Measurements from ENCODE around the gene RAP1GAP. TPM values are rescaled to one million over a fixed set of nuclear protein-coding genes. Genes with fewer than 3 reads are reported as not detected.

The RAP1GAP gene
- total and polyA plus RNA-seq, 2 experiments from 2014 or later: 0.41 to 0.97 TPM

DNA sequence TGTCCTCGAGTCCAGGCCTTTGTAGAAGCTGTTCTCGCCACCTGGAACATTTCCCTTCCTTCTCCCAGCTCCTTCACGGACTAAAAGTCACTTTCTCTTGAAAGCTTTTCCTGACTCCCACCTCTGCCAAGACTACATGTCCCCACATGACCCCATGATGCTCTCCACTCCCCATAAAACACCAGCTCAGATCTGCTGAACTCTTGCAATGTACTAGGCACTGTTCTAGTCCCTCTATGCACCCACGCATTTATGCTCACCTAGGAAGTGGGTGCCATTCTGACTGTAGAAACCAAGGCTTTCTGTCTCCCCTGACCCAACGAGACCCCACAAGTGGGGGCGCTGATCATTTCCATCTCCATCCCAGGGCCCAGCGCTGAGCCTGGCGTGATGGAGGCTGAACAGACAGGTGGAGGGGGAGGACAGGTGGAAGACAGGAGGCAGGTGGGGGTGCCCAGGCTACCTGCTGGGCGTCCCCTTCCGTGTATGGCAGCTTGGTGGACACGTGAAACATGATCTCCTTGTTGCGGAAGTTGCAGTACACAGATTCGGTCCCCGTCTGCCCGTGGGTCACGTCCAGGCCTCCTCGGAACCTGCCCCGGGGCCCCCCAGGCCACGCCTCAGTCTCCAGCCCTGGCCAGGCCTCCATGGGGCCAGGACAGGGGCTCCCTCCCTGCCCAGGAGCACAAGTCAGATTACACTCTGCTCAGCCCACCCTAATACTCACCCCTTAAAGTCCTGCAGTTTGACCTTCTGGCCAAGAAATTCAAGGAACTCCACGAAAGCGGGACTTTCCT is 58.0 kb downstream of the RAP1GAP start:
- Histone ChIP-seq H3K4me2 (ENCODE audit: unreplicated experiment) (no peak overlapping the region), H3K4me1 (ENCODE audit: insufficient read depth) (no peaks in the 10 kb centered on the region), H2AFZ (no peak overlapping the region), H3F3A (ENCODE audit: insufficient read depth) (no peaks in the 10 kb centered on the region), H3K9me3 (ENCODE audit: low read depth) (no peaks in the 10 kb centered on the region), H3K9me2 (ENCODE audit: insufficient read depth) (no peaks in the 10 kb centered on the region), H3K4me3 (no peak overlapping the region), H3K36me3 (ENCODE audit: low read depth) (no peaks in the 10 kb centered on the region), H3K9ac (no peak overlapping the region), H3K27me3 (replicated peaks; ENCODE audit: insufficient read depth) (no peaks in the 10 kb centered on the region; the same call in 1 of the 2 replicates), H3K79me2 (ENCODE audit: insufficient read depth) (no peaks in the 10 kb centered on the region), H4K20me1 (ENCODE audit: insufficient read depth) (no peaks in the 10 kb centered on the region), H3K27ac (no peak overlapping the region)
- DNase-seq: no peak
- in situ Hi-C loops (cut with MboI): no loop called here
- TF ChIP-seq EZH2phosphoT487 (IDR thresholded peaks at IDR 0.05; ENCODE audit: insufficient read depth, low read depth): no peak
- WGBS, 2 experiments (ENCODE audit: low coverage in 1 of 2, low lambda C conversion rate in 2 of 2, missing lambda C conversion rate in 2 of 2): 61 to 65% methylated on average over 20 to 21 of the region's 21 CpGs

- no peaks in the 10 kb centered on the region for H3F3A ChIP-seq (ENCODE audit: insufficient read depth)
- no peaks in the 10 kb centered on the region for H3K79me2 ChIP-seq (ENCODE audit: insufficient read depth)
- H2AFZ ChIP-seq: no peak overlapping the region
- H3K27me3 ChIP-seq (replicated peaks; ENCODE audit: insufficient read depth): no peaks in the 10 kb centered on the region; the same call in 1 of the 2 replicates
- H3K4me3 ChIP-seq: no peak overlapping the region
- DNase-seq: no peak
- in situ Hi-C loops (cut with MboI): no loop called here
- no peaks in the 10 kb centered on the region for H4K20me1 ChIP-seq (ENCODE audit: insufficient read depth)
- no peaks in the 10 kb centered on the region for H3K4me1 ChIP-seq (ENCODE audit: insufficient read depth)
- H3K9me2 ChIP-seq (ENCODE audit: insufficient read depth): no peaks in the 10 kb centered on the region
- H3K9me3 ChIP-seq (ENCODE audit: low read depth): no peaks in the 10 kb centered on the region
- WGBS, 2 experiments (ENCODE audit: low coverage in 1 of 2, low lambda C conversion rate in 2 of 2, missing lambda C conversion rate in 2 of 2): 71 to 80% methylated on average over 15 to 16 of the region's 16 CpGs
- H3K9ac ChIP-seq: no peak overlapping the region
- no peak overlapping the region for H3K27ac ChIP-seq
- TF ChIP-seq EZH2 (IDR thresholded peaks at IDR 0.05; ENCODE audit: insufficient read depth, poor library complexity, severe bottlenecking) (no peak), EZH2phosphoT487 (IDR thresholded peaks at IDR 0.05; ENCODE audit: insufficient read depth, low read depth) (no peak)
- no peak overlapping the region for H3K4me2 ChIP-seq (ENCODE audit: unreplicated experiment)
- H3K36me3 ChIP-seq (ENCODE audit: low read depth): no peaks in the 10 kb centered on the region
Observed at GRCh38 chr1:21610027-21610426, 59.1 kb downstream of the RAP1GAP start.

GRCh38 chr1:21608798-21609197 is 60.4 kb downstream of the RAP1GAP start:
- no peak for DNase-seq
- no peak overlapping the region for H3K4me2 ChIP-seq (ENCODE audit: unreplicated experiment)
- in situ Hi-C loops (cut with MboI): no loop called here
- no peak overlapping the region for H3K9ac ChIP-seq
- no peak overlapping the region for H2AFZ ChIP-seq
- H4K20me1 ChIP-seq (ENCODE audit: insufficient read depth): no peaks in the 10 kb centered on the region
- H3K4me3 ChIP-seq: no peak overlapping the region
- no peaks in the 10 kb centered on the region for H3K36me3 ChIP-seq (ENCODE audit: low read depth)
- TF ChIP-seq EZH2phosphoT487 (IDR thresholded peaks at IDR 0.05; ENCODE audit: insufficient read depth, low read depth): no peak
- TF ChIP-seq EZH2 (IDR thresholded peaks at IDR 0.05; ENCODE audit: insufficient read depth, poor library complexity, severe bottlenecking): no peak
- no peaks in the 10 kb centered on the region for H3F3A ChIP-seq (ENCODE audit: insufficient read depth)
- WGBS, 2 experiments (ENCODE audit: low coverage in 1 of 2, low lambda C conversion rate in 2 of 2, missing lambda C conversion rate in 2 of 2): 76 to 84% methylated on average over 4 of the region's 4 CpGs
- H3K27ac ChIP-seq: no peak overlapping the region
- no peaks in the 10 kb centered on the region for H3K79me2 ChIP-seq (ENCODE audit: insufficient read depth)
- H3K4me1 ChIP-seq (ENCODE audit: insufficient read depth): no peaks in the 10 kb centered on the region
- no peaks in the 10 kb centered on the region for H3K9me3 ChIP-seq (ENCODE audit: low read depth)
- H3K27me3 ChIP-seq (replicated peaks; ENCODE audit: insufficient read depth): no peaks in the 10 kb centered on the region
- no peaks in the 10 kb centered on the region for H3K9me2 ChIP-seq (ENCODE audit: insufficient read depth)

DNA sequence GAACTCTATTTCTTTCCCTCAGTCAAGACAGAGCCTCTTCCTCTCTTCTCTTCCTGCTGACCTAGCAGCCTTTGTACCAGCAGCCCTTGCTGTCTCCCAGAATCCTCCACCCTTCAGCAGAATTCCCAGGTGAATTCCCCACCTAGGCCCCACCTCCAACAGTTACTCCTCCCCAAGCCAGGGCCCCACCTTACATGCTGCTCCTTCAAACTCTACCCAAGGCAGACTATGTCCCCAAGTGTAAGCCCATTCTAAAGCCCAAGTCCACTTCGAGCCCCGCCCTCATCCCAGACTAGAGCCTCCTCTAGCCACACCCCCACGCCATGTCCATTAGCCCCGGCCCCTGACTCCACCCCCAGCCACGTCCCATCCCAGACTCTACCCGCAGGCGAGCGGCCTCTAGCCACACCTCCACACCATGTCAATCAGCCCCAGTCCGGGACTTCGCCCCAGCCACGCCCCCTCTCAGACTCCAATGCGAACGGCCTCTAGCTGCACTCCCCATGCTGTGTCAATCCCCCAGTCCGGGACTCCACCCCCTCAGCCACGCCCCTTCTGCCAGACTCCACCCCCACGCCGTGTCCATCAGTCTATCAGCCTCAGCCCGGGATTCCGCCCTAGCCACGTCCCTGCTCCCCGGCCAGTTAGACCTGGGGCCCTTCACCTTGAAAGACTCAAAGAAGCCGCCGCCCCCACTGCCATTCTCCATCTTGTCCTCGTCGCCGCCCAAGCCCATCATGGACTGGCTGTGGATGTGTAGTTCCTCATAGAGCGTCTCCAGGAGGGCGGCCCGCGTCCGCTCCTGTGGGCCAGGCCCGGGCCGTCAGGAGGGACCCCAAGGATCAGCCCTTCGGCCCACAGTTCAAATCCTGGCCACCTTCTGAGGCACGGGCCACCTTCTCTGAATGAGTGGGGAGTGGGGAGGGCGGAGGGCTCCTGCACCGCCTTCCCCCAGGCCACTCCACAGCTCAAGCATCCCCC is 61.3 kb downstream of the RAP1GAP start:
- Histone ChIP-seq H3K4me3 (no peak overlapping the region), H3K4me2 (ENCODE audit: unreplicated experiment) (no peak overlapping the region), H4K20me1 (ENCODE audit: insufficient read depth) (no peaks in the 10 kb centered on the region), H3K27ac (no peak overlapping the region), H3K9me3 (ENCODE audit: low read depth) (no peaks in the 10 kb centered on the region), H3K9me2 (ENCODE audit: insufficient read depth) (no peaks in the 10 kb centered on the region), H3K4me1 (ENCODE audit: insufficient read depth) (no peaks in the 10 kb centered on the region), H3K79me2 (ENCODE audit: insufficient read depth) (no peaks in the 10 kb centered on the region), H3K27me3 (replicated peaks; ENCODE audit: insufficient read depth) (no peaks in the 10 kb centered on the region), H2AFZ (no peak overlapping the region), H3K36me3 (ENCODE audit: low read depth) (no peaks in the 10 kb centered on the region), H3F3A (ENCODE audit: insufficient read depth) (no peaks in the 10 kb centered on the region), H3K9ac (no peak overlapping the region)
- in situ Hi-C loops (cut with MboI): no loop called here
- 43 to 44% methylated on average over 33 to 37 of the region's 37 CpGs for WGBS, 2 experiments (ENCODE audit: low coverage in 1 of 2, low lambda C conversion rate in 2 of 2, missing lambda C conversion rate in 2 of 2)
- TF ChIP-seq EZH2 (IDR thresholded peaks at IDR 0.05; ENCODE audit: insufficient read depth, poor library complexity, severe bottlenecking): no peak
- no peak for TF ChIP-seq EZH2phosphoT487 (IDR thresholded peaks at IDR 0.05; ENCODE audit: insufficient read depth, low read depth)
- DNase-seq: peak; percentile 57
